ENCODE measurements around the gene RIBC1.
A peak's percentile ranks its signal among the peaks of the same experiment; 100 is the strongest.

The RIBC1 gene

DNA sequence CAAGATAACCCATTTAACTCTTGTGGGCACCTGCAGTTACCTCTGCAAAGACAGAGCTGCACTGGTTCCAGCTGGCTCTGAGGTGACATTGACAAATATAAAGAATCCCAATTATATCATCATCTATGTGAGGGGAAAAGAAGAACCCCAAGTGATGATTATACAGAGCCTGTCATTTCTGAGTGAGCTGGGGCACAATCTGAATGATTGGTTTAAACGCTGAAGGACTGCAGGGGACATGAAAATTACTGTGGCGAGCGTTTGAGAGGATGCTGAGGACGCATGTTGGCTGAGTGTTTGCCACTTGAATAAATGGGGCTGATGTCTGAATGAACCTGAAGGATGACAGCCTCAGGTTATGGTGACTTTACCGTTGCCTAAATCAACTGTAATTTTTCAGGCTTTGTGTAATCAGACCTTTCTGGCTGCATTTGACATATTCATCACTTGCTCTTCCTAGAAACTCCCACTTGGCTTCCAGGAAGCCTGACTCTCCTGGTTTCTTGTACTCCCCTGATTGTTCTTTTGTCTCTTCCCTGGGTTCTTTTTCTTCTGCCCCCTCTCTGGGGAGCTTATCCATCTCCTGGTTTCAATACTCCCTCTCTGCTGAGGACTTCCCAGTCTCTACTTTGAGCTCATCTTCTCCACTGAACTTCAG is 15.6 kb downstream of the RIBC1 start:
- FAIRE-seq (no peak), DNase-seq (ENCODE audit: insufficient read length) (no peak)
- TF ChIP-seq TAF1 (IDR thresholded peaks at IDR 0.05; ENCODE audit: borderline replicate concordance, low read depth, low read length): no peak
- no peak for TF ChIP-seq POLR2A (IDR thresholded peaks at IDR 0.05; ENCODE audit: low read depth, low read length)
- no peak for TF ChIP-seq POLR2AphosphoS5 (IDR thresholded peaks at IDR 0.05; ENCODE audit: low read depth, low read length)

- no peak for TF ChIP-seq POLR2AphosphoS5 (IDR thresholded peaks at IDR 0.05; ENCODE audit: low read depth, low read length)
- no peak for TF ChIP-seq POLR2A (IDR thresholded peaks at IDR 0.05; ENCODE audit: low read depth, low read length)
- TF ChIP-seq TAF1 (IDR thresholded peaks at IDR 0.05; ENCODE audit: borderline replicate concordance, low read depth, low read length): no peak
- no peak for FAIRE-seq
- DNase-seq (ENCODE audit: insufficient read length): no peak
Observed at GRCh38 chrX:53438832-53439230, 16.2 kb downstream of the RIBC1 start.

GRCh38 chrX:53440101-53440500 is 17.4 kb downstream of the RIBC1 start:
- TF ChIP-seq TAF1 (IDR thresholded peaks at IDR 0.05; ENCODE audit: borderline replicate concordance, low read depth, low read length) (no peak), POLR2A (IDR thresholded peaks at IDR 0.05; ENCODE audit: low read depth, low read length) (no peak), POLR2AphosphoS5 (IDR thresholded peaks at IDR 0.05; ENCODE audit: low read depth, low read length) (no peak)
- FAIRE-seq (no peak), DNase-seq (ENCODE audit: insufficient read length) (no peak)

DNA sequence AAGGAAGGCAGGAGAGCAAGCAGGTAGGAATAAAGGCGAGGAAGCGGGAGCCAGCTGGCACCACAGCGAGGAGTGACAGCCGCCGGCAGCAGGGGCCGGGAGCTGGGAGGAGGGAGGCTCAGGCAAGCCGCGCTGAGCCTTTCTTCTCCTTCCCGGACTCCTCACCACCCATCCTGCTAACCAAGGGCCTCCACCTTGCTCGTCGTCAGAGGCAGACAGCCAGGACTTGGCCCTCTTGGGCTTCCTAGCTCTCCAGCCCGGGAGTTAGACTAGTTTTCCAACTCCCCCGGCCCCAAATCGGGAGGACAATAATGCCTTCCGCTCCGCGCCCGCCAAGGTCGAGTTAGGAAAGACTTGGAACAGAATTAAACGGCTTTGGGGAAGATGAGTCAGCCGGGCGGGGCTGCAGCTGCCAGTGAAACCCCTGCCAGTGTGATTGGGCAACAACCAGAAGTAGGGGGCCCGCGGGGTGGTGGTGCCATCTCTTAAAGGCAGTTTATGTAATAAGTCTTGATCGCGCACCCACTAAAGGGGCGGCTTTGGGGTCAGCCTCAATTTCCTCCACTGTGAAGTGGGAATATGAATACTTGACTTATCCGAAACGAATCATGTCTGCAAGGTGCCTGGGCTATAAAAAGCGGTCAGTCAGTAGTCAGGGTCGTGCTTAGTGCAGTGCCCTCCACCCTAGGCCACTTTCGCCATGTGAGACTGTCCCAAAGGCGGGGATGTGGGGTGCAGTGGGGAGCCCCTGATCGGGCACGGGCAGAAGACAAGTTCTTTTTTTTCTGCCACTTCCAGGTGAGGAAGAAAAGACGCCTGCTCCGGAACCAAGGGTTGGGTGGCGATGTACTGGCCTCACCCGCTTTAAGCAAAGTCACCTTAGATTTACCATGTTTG is 18.2 kb downstream of the RIBC1 start:
- TF ChIP-seq POLR2AphosphoS5 (IDR thresholded peaks at IDR 0.05; ENCODE audit: low read depth, low read length) (no peak), TAF1 (IDR thresholded peaks at IDR 0.05; ENCODE audit: borderline replicate concordance, low read depth, low read length) (no peak), POLR2A (IDR thresholded peaks at IDR 0.05; ENCODE audit: low read depth, low read length) (no peak)
- FAIRE-seq (no peak), DNase-seq (ENCODE audit: insufficient read length) (no peak)

DNA sequence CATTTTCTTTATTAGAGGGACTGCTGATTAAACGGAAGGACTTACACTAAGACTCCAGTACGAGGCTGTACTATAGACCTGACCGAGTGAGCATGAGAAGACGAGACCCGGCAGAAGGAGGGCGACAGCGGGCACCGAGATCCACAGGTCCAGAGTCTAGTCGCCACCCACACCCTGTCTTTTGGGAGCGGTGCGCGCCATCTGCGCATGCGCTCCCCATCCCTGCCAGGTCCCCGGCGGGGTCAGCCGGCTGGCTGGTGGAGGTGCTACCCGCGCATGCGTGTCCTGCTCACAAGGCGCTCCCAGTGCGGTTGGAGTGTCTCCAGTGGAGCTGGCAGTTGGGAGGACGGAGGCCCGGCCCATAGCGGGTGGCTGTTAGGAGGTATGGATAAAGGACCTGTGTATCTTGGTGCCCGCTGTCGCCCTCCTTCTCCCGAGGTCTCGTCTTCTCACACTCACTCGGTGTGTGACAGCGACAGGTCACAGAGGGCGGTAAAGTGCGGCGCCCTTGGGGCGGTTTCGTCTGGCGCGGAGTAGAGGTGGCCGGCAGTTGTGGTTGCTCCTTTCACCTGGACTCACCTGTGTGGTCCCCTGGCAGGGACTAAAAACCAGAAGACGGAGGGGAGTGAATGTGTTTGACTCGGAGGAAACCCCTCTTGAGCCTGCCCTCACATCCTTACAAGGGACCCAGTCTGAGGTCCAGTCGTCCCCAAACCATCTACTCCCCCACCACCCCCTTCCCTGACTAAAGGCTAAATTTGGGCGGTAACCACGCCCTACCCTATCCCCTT is 19.1 kb downstream of the RIBC1 start:
- DNase-seq (ENCODE audit: insufficient read length): peak; percentile 86
- TF ChIP-seq TAF1 (IDR thresholded peaks at IDR 0.05; ENCODE audit: borderline replicate concordance, low read depth, low read length) (no peak), POLR2AphosphoS5 (IDR thresholded peaks at IDR 0.05; ENCODE audit: low read depth, low read length) (no peak), POLR2A (IDR thresholded peaks at IDR 0.05; ENCODE audit: low read depth, low read length) (no peak)
- FAIRE-seq: peak; percentile 97

DNA sequence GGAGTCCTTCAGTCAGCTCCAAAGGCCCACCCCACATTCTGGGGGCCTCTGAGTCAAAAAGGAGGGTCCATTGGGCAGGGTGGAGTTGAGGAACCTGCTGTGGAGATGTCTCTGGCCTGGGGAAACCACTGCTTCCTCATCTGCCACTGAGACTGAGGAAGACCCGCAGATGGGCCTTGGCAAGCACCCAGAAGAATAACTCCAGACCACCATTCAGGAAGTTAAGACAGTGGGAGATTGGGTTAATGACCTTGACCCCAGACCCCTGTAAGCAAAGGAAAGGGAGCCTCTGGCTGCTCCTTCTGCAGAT is 19.6 kb downstream of the RIBC1 start:
- FAIRE-seq (no peak), DNase-seq (ENCODE audit: insufficient read length) (no peak)
- no peak for TF ChIP-seq TAF1 (IDR thresholded peaks at IDR 0.05; ENCODE audit: borderline replicate concordance, low read depth, low read length)

DNA sequence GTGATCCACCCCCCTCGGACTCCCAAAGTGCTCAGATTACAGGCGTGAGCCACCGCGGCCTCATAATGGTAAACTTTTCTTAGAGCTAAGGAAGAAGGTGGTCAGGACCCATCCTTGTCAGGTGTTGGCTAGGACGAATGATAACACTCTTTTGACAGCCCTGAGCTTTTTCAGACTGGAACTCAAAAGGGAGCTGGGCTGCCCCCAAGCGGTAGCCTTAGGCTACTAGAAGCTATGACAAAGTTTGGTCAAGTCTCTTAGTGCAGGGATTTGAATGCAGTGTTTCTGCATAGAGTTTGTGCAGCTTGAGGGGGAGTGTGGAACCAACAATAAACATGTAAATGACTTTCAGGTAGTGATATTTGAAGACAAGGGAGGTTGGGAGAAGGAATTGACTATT is 23.3 kb downstream of the RIBC1 start:
- TF ChIP-seq TAF1 (IDR thresholded peaks at IDR 0.05; ENCODE audit: borderline replicate concordance, low read depth, low read length): no peak
- TF ChIP-seq POLR2AphosphoS5 (IDR thresholded peaks at IDR 0.05; ENCODE audit: low read depth, low read length): no peak
- TF ChIP-seq POLR2A (IDR thresholded peaks at IDR 0.05; ENCODE audit: low read depth, low read length): no peak
- peak; percentile 93 for FAIRE-seq
- DNase-seq (ENCODE audit: insufficient read length): peak; percentile 31

GRCh38 chrX:53447441-53447840 is 24.8 kb downstream of the RIBC1 start:
- no peak for FAIRE-seq
- no peak for TF ChIP-seq POLR2A (IDR thresholded peaks at IDR 0.05; ENCODE audit: low read depth, low read length)
- TF ChIP-seq TAF1 (IDR thresholded peaks at IDR 0.05; ENCODE audit: borderline replicate concordance, low read depth, low read length): no peak
- no peak for TF ChIP-seq POLR2AphosphoS5 (IDR thresholded peaks at IDR 0.05; ENCODE audit: low read depth, low read length)
- DNase-seq (ENCODE audit: insufficient read length): no peak

- DNase-seq (ENCODE audit: insufficient read length): no peak
- no peak for FAIRE-seq
- TF ChIP-seq TAF1 (IDR thresholded peaks at IDR 0.05; ENCODE audit: borderline replicate concordance, low read depth, low read length): no peak
- TF ChIP-seq POLR2A (IDR thresholded peaks at IDR 0.05; ENCODE audit: low read depth, low read length): no peak
- TF ChIP-seq POLR2AphosphoS5 (IDR thresholded peaks at IDR 0.05; ENCODE audit: low read depth, low read length): no peak
Observed at GRCh38 chrX:53449632-53450031, 27.0 kb downstream of the RIBC1 start.

- TF ChIP-seq POLR2A (IDR thresholded peaks at IDR 0.05; ENCODE audit: low read depth, low read length) (no peak), POLR2AphosphoS5 (IDR thresholded peaks at IDR 0.05; ENCODE audit: low read depth, low read length) (no peak), TAF1 (IDR thresholded peaks at IDR 0.05; ENCODE audit: borderline replicate concordance, low read depth, low read length) (no peak)
- DNase-seq (ENCODE audit: insufficient read length) (no peak), FAIRE-seq (no peak)
Observed at GRCh38 chrX:53452812-53453211, 30.1 kb downstream of the RIBC1 start.

DNA sequence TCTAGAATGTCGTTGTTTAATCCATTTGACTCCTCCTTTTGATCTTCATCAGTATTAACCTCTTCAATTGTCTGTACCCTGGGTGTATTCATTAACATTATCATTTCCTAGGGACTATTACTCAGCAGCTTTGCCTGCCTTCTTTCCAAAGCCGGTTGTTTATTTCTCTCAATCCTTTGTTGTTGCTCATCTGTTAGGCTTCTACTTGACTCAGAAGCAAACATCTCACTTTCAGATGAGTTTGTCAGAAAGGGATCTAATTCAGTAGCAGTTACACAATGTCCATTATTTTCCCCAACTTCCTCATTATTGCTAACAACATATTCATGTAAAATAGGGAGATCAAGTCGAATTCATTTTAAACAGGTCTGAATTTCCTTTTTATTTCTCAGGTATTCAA is 33.6 kb downstream of the RIBC1 start:
- DNase-seq (ENCODE audit: insufficient read length) (no peak), FAIRE-seq (no peak)
- TF ChIP-seq POLR2AphosphoS5 (IDR thresholded peaks at IDR 0.05; ENCODE audit: low read depth, low read length) (no peak), POLR2A (IDR thresholded peaks at IDR 0.05; ENCODE audit: low read depth, low read length) (no peak), TAF1 (IDR thresholded peaks at IDR 0.05; ENCODE audit: borderline replicate concordance, low read depth, low read length) (no peak)
